H9 (cell line): ENCODE results near the gene UCK1. TPM values are rescaled to one million over a fixed set of nuclear protein-coding genes. Genes with fewer than 3 reads are reported as not detected.

Experiments
- DNase-seq: peaks from one replicate; pipeline ENCODE4 v3.0.0-alpha.2; 2017
- H2AFZ ChIP-seq: one replicate; pipeline ENCODE4 v1.6.1; 2013; ENCODE audit warnings: mild to moderate bottlenecking, low read length, control low read depth, moderate library complexity
- H2AK5ac ChIP-seq: 2 replicates; pipeline ENCODE4 v1.6.1; 2013; ENCODE audit warnings: low read length, control low read depth, mixed read lengths; ENCODE audit not compliant: insufficient read length
- H2BK120ac ChIP-seq: one replicate; pipeline ENCODE4 v1.6.1; 2013; ENCODE audit warnings: low read depth, mild to moderate bottlenecking, low read length, control low read depth, inconsistent platforms; ENCODE audit not compliant: poor library complexity, severe bottlenecking
- H2BK12ac ChIP-seq: 2 replicates; pipeline ENCODE4 v1.6.1; 2013; ENCODE audit warnings: low read length, control low read depth, mixed read lengths, low read depth; ENCODE audit not compliant: insufficient read length
- H2BK15ac ChIP-seq: 2 replicates; pipeline ENCODE4 v1.6.1; 2013; ENCODE audit warnings: low read depth, low read length, control low read depth
- H2BK20ac ChIP-seq: one replicate; pipeline ENCODE4 v1.6.1; 2013; ENCODE audit warnings: low read depth, mild to moderate bottlenecking, low read length, control low read depth, inconsistent platforms; ENCODE audit not compliant: poor library complexity, severe bottlenecking
- H2BK5ac ChIP-seq: 2 replicates; pipeline ENCODE4 v1.6.1; 2013; ENCODE audit warnings: low read length, control low read depth, mixed read lengths; ENCODE audit not compliant: insufficient read length
- H3K14ac ChIP-seq: 2 replicates; pipeline ENCODE4 v1.6.1; 2013; ENCODE audit warnings: low read length, control low read depth; ENCODE audit not compliant: insufficient read depth
- H3K18ac ChIP-seq: 2 replicates; pipeline ENCODE4 v1.6.1; 2013; ENCODE audit warnings: low read depth, mild to moderate bottlenecking, mixed read lengths, low read length, control low read depth; ENCODE audit not compliant: insufficient read length
- H3K23ac ChIP-seq: 2 replicates; pipeline ENCODE4 v1.6.1; 2013; ENCODE audit warnings: low read length, control low read depth, mixed read lengths, low read depth; ENCODE audit not compliant: insufficient read length
- H3K23me2 ChIP-seq: 2 replicates; pipeline ENCODE4 v1.6.1; 2013; ENCODE audit warnings: low read depth, mild to moderate bottlenecking, mixed read lengths, low read length, control low read depth; ENCODE audit not compliant: insufficient read length, poor library complexity, severe bottlenecking
- H3K27ac ChIP-seq: 2 replicates; pipeline ENCODE4 v1.5.1; 2013; ENCODE audit warnings: low read length, control low read depth, mixed read lengths, low read depth; ENCODE audit not compliant: insufficient read length
- H3K27me3 ChIP-seq: 2 replicates; pipeline ENCODE4 v1.6.1; 2013; ENCODE audit warnings: low read length, control low read depth, inconsistent platforms; ENCODE audit not compliant: insufficient read depth
- H3K4ac ChIP-seq: 2 replicates; pipeline ENCODE4 v1.6.1; 2013; ENCODE audit warnings: low read depth, mild to moderate bottlenecking, control low read depth, inconsistent platforms, low read length, moderate library complexity
- H3K4me1 ChIP-seq: 2 replicates; pipeline ENCODE4 v1.6.1; 2013; ENCODE audit warnings: low read length, control low read depth, inconsistent platforms; ENCODE audit not compliant: insufficient read depth
- H3K4me2 ChIP-seq: 2 replicates; pipeline ENCODE4 v1.6.1; 2013; ENCODE audit warnings: low read length, control low read depth, mixed read lengths; ENCODE audit not compliant: insufficient read length, insufficient read depth
- H3K56ac ChIP-seq: 2 replicates; pipeline ENCODE4 v1.6.1; 2013; ENCODE audit warnings: low read depth, mild to moderate bottlenecking, mixed read lengths, low read length, control low read depth; ENCODE audit not compliant: insufficient read length
- H3K79me1 ChIP-seq: 2 replicates; pipeline ENCODE4 v1.6.1; 2013; ENCODE audit warnings: low read depth, mild to moderate bottlenecking, moderate library complexity, low read length, control low read depth, inconsistent platforms; ENCODE audit not compliant: insufficient read depth, poor library complexity, severe bottlenecking
- H3K79me2 ChIP-seq: 2 replicates; pipeline ENCODE4 v1.6.1; 2013; ENCODE audit warnings: low read length, control low read depth, inconsistent platforms; ENCODE audit not compliant: insufficient read depth
- H3K9ac ChIP-seq: 2 replicates; pipeline ENCODE4 v1.6.1; 2013; ENCODE audit warnings: low read length, control low read depth, mixed read lengths; ENCODE audit not compliant: insufficient read length; ENCODE audit errors: extremely low read depth
- H3K9me3 ChIP-seq: one replicate; pipeline ENCODE4 v1.6.1; 2013; ENCODE audit warnings: low read depth, low read length, inconsistent platforms; ENCODE audit not compliant: control insufficient read depth
- H3T11ph ChIP-seq: one replicate; pipeline ENCODE4 v1.6.1; 2013; ENCODE audit warnings: mild to moderate bottlenecking, low read length, control low read depth, inconsistent platforms
- H4K20me1 ChIP-seq: one replicate; pipeline ENCODE4 v1.6.1; 2013; ENCODE audit not compliant: control insufficient read depth, insufficient read length, insufficient read depth
- H4K5ac ChIP-seq: 2 replicates; pipeline ENCODE4 v1.6.1; 2013; ENCODE audit warnings: low read depth, mild to moderate bottlenecking, mixed read lengths, low read length, control low read depth; ENCODE audit not compliant: insufficient read length
- H4K8ac ChIP-seq: replicated peaks from 2 replicates; pipeline ENCODE4 v1.6.1; 2013; ENCODE audit warnings: low read length, control low read depth, mixed read lengths, low read depth; ENCODE audit not compliant: insufficient read length
- H4K91ac ChIP-seq: 2 replicates; pipeline ENCODE4 v1.6.1; 2013; ENCODE audit warnings: low read depth, mild to moderate bottlenecking, moderate library complexity, mixed read lengths, low read length, control low read depth; ENCODE audit not compliant: insufficient read length
- H3K27ac Mint-ChIP-seq, 3 experiments: 2 replicates in 2 of 3; 3 replicates in 1 of 3; pipeline ENCODE4 v1.8.0; 2020 to 2021; ENCODE audit warnings: mixed read lengths in 3 of 3, mild to moderate bottlenecking in 1 of 3, moderate library complexity in 1 of 3
- H3K27me3 Mint-ChIP-seq: 2 replicates; pipeline ENCODE4 v1.8.0; 2021; ENCODE audit warnings: low read depth, mild to moderate bottlenecking, moderate library complexity, mixed read lengths
- H3K36me3 Mint-ChIP-seq, 3 experiments: 2 replicates in 2 of 3; 3 replicates in 1 of 3; pipeline ENCODE4 v1.8.0; 2020 to 2021; ENCODE audit warnings: low read depth in 3 of 3, mixed read lengths in 3 of 3; ENCODE audit not compliant: insufficient read depth in 1 of 3
- H3K4me1 Mint-ChIP-seq, 2 experiments: 2 replicates each; pipeline ENCODE4 v1.8.0; 2020; ENCODE audit warnings: mixed read lengths in 2 of 2
- H3K4me3 Mint-ChIP-seq, 2 experiments: 2 replicates in 1 of 2; 3 replicates in 1 of 2; pipeline ENCODE4 v1.8.0; 2020 to 2021; ENCODE audit warnings: mild to moderate bottlenecking in 2 of 2, mixed read lengths in 2 of 2, moderate library complexity in 1 of 2
- H3K9me3 Mint-ChIP-seq, 2 experiments: 2 replicates in 1 of 2; 3 replicates in 1 of 2; pipeline ENCODE4 v1.8.0; 2020; ENCODE audit warnings: mild to moderate bottlenecking in 2 of 2, mixed read lengths in 2 of 2, moderate library complexity in 1 of 2
- WGBS: extraction: QIAGEN DNeasy Blood & Tissue Kit; methylation state at CpG from one replicate; pipeline ENCODE4 v1.1.7; 2013; ENCODE audit warnings: missing lambda C conversion rate, low lambda C conversion rate, mixed read lengths; ENCODE audit not compliant: insufficient read length; ENCODE audit errors: extremely low coverage; 5-methylcytosine and 5-hydroxymethylcytosine counted together
- total RNA-seq: library from RNA; stranded (reverse); gene quantifications from 2 replicates; pipeline ENCODE4 v1.2.1, GENCODE V29; 2021
- TF ChIP-seq, protein P1 (sequence below): fragments of 200-600 bp; sonication (generic); conservative IDR thresholded peaks from 3 replicates; pipeline ENCODE4 v1.8.0; 2021; ENCODE audit warnings: antibody characterized with exemption, mild to moderate bottlenecking

Gene UCK1
- total RNA-seq, 1 experiment from 2014 or later = 54.2 TPM

GRCh38 chr9:131578731-131579504 lies 47.9 kb upstream of the UCK1 start:
- no peak for DNase-seq
- no peak overlapping the region for H3K4me3 Mint-ChIP-seq

More at GRCh38 chr9:131578731-131579504, 47.9 kb upstream of the UCK1 start:
- 0 out of 4 replicates have a peak, but pooled peaks cover 0 to 4% of the 10 kb centered on the region in 2 experiments for H3K4me1 Mint-ChIP-seq
- no peak overlapping the region for H2BK5ac ChIP-seq
- TF ChIP-seq, protein P1, sequence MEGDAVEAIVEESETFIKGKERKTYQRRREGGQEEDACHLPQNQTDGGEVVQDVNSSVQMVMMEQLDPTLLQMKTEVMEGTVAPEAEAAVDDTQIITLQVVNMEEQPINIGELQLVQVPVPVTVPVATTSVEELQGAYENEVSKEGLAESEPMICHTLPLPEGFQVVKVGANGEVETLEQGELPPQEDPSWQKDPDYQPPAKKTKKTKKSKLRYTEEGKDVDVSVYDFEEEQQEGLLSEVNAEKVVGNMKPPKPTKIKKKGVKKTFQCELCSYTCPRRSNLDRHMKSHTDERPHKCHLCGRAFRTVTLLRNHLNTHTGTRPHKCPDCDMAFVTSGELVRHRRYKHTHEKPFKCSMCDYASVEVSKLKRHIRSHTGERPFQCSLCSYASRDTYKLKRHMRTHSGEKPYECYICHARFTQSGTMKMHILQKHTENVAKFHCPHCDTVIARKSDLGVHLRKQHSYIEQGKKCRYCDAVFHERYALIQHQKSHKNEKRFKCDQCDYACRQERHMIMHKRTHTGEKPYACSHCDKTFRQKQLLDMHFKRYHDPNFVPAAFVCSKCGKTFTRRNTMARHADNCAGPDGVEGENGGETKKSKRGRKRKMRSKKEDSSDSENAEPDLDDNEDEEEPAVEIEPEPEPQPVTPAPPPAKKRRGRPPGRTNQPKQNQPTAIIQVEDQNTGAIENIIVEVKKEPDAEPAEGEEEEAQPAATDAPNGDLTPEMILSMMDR = no peak
- no peaks in the 10 kb centered on the region for H3K79me1 ChIP-seq
- H3K9ac ChIP-seq = no peak overlapping the region
- H3K9me3 Mint-ChIP-seq = no peaks in the 10 kb centered on the region
- H3K9me3 ChIP-seq = no peaks in the 10 kb centered on the region
- no peak overlapping the region for H4K8ac ChIP-seq
- H3K36me3 Mint-ChIP-seq = peaks cover 8 to 39% (median 30%) of the 10 kb centered on the region in 3 experiments; a peak in 6 of 7 replicates
- no peaks in the 10 kb centered on the region for H3K23me2 ChIP-seq
- no peak overlapping the region for H3K4ac ChIP-seq
- H2AFZ ChIP-seq = no peak overlapping the region
- no peak overlapping the region for H2BK20ac ChIP-seq
- no peaks in the 10 kb centered on the region for H3K4me1 ChIP-seq
- H3K27me3 ChIP-seq = no peaks in the 10 kb centered on the region
- no peak overlapping the region for H2BK120ac ChIP-seq
- no peaks in the 10 kb centered on the region for H4K20me1 ChIP-seq
- H4K91ac ChIP-seq = no peak overlapping the region
- no CpG with 5 or more reads among the region's 26 CpGs for WGBS
- H3K27ac Mint-ChIP-seq = peak overlapping the region in 1 of 3 experiments; percentile 7; a peak in 1 of 7 replicates
- no peak overlapping the region for H2BK15ac ChIP-seq
- H4K5ac ChIP-seq = no peak overlapping the region
- H3K79me2 ChIP-seq = no peaks in the 10 kb centered on the region
- H3K4me2 ChIP-seq = no peak overlapping the region
- H3T11ph ChIP-seq = no peak overlapping the region
- no peak overlapping the region for H3K23ac ChIP-seq
- H2BK12ac ChIP-seq = no peak overlapping the region
- no peak overlapping the region for H3K56ac ChIP-seq
- H3K27me3 Mint-ChIP-seq = no peaks in the 10 kb centered on the region
- no peak overlapping the region for H3K14ac ChIP-seq
- no peak overlapping the region for H3K18ac ChIP-seq
- no peak overlapping the region for H2AK5ac ChIP-seq
- no peak overlapping the region for H3K27ac ChIP-seq
